ENCODE measurements around the gene PTPN13.

- TF ChIP-seq EP300 (IDR thresholded peaks at IDR 0.05) (no peak), CTCF (IDR thresholded peaks at IDR 0.05) (no peak), POLR2AphosphoS5 (IDR thresholded peaks at IDR 0.05) (no peak)
Measured at GRCh38 chr4:86856896-86857295, 262.8 kb downstream of the PTPN13 start.

Data from esophagus muscularis mucosa (tissue), 4 donors.